HepG2 (cell line): ENCODE measurements around the gene TTC16. TPM values are rescaled to one million over a fixed set of nuclear protein-coding genes. Genes with fewer than 3 reads are reported as not detected.

Experiments used
- ATAC-seq: fragments of 200-7000 bp; cut with Tn5 transposase; 3 replicates; pipeline ENCODE4 v1.9.1; 2020; ENCODE audit warnings: mild to moderate bottlenecking, moderate library complexity
- BruUV-seq: library from RNA; stranded (reverse); fragments of 400-500 nt; replicated peaks from 2 replicates; lab custom pipeline; 2021; lab: Mats Ljungman, UMichigan
- CTCF ChIA-PET: fragments of 300-600 bp; formaldehyde crosslinking; extraction: SDS; loops from one replicate; lab custom pipeline; 2021; ENCODE audit warnings: low total read pairs, inconsistent platforms, low intra/inter-chr PET ratio; lab: Yijun Ruan, JAX
- POLR2A ChIA-PET: fragments of 350-600 bp; sonication (Branson Sonifier 250); formaldehyde crosslinking; loops from one replicate; lab custom pipeline; 2020; ENCODE audit warnings: antibody characterized with exemption, inconsistent platforms; lab: Yijun Ruan, JAX
- DNase-seq: peaks from one replicate; pipeline ENCODE4 v3.0.0-alpha.2; 2015; ENCODE audit warnings: low spot score
- FAIRE-seq: peaks from 3 replicates; lab custom pipeline; 2011; peaks lifted over from hg19 to GRCh38; lab: Jason Lieb, UNC
- H2AFZ ChIP-seq: one replicate; pipeline ENCODE4 v1.6.1; 2011; ENCODE audit warnings: low read length, inconsistent platforms
- H3K27ac ChIP-seq: fragments of 300-600 bp; 3 replicates; pipeline ENCODE4 v1.8.0; 2011; ENCODE audit warnings: mixed run types, mild to moderate bottlenecking, mixed read lengths, low read length, inconsistent platforms; ENCODE audit not compliant: insufficient read depth; ENCODE audit errors: extremely low read length
- H3K27me3 ChIP-seq, 2 experiments: fragments of 200-600 bp in 1 of 2; 2 replicates in 1 of 2; 3 replicates in 1 of 2; pipeline versions ENCODE4 v1.6.0 to v1.8.0; 2011; ENCODE audit warnings: low read length in 2 of 2, mild to moderate bottlenecking in 2 of 2, moderate library complexity in 2 of 2, inconsistent platforms in 1 of 2; ENCODE audit not compliant: insufficient read depth in 2 of 2, control insufficient read depth in 1 of 2
- H3K36me3 ChIP-seq, 2 experiments: fragments of 200-600 bp in 1 of 2; replicated peaks in 1 of 2; 2 replicates in 1 of 2; 3 replicates in 1 of 2; pipeline versions ENCODE4 v1.5.1 to v1.8.0; 2011; ENCODE audit warnings: low read length in 2 of 2, inconsistent platforms in 1 of 2; ENCODE audit not compliant: insufficient read depth in 2 of 2, control insufficient read depth in 1 of 2
- H3K4me1 ChIP-seq: 2 replicates; pipeline ENCODE4 v1.5.1; 2012; ENCODE audit warnings: low read length, inconsistent platforms; ENCODE audit not compliant: insufficient read depth
- H3K4me2 ChIP-seq: 2 replicates; pipeline ENCODE4 v1.6.0; 2011; ENCODE audit warnings: low read depth, low read length, inconsistent platforms
- H3K4me3 ChIP-seq, 3 experiments: fragments of 200-600 bp in 1 of 3; sonication (generic), shearing (Covaris generic) in 1 of 3; replicated peaks in 1 of 3; 2 replicates each; pipeline ENCODE4 v1.5.1; 2011 to 2016; ENCODE audit warnings: low read length in 3 of 3, inconsistent platforms in 2 of 3, low read depth in 2 of 3, mild to moderate bottlenecking in 2 of 3, control low read depth in 1 of 3, mixed read lengths in 1 of 3; ENCODE audit not compliant: insufficient read depth in 1 of 3
- H3K79me2 ChIP-seq: one replicate; pipeline ENCODE4 v1.6.1; 2011; ENCODE audit warnings: low read length, inconsistent platforms; ENCODE audit not compliant: insufficient read depth
- H3K9ac ChIP-seq: 2 replicates; pipeline ENCODE4 v1.6.0; 2011; ENCODE audit warnings: mild to moderate bottlenecking, low read depth, low read length, inconsistent platforms; ENCODE audit not compliant: insufficient read depth
- H3K9me3 ChIP-seq: 2 replicates; pipeline ENCODE4 v1.5.1; 2012; ENCODE audit warnings: mild to moderate bottlenecking, low read length
- H4K20me1 ChIP-seq: 2 replicates; pipeline ENCODE4 v1.6.0; 2011; ENCODE audit warnings: inconsistent platforms, mild to moderate bottlenecking, low read length, moderate library complexity; ENCODE audit not compliant: insufficient read depth
- ARNT ChIP-seq: fragments of 450-650 bp; IDR thresholded peaks from 2 replicates; pipeline ENCODE4 v1.6.1; 2017
- CBX2 ChIP-seq, 2 experiments: fragments of 200-600 bp in 1 of 2; sonication (generic); formaldehyde crosslinking in 1 of 2; IDR thresholded peaks; 2 replicates each; pipeline versions ENCODE4 v1.7.0 to v1.8.1; 2018 to 2022; ENCODE audit warnings: low read depth in 2 of 2, low read length in 1 of 2, mild to moderate bottlenecking in 1 of 2, missing genetic modification reagents in 1 of 2
- CENPBD1 ChIP-seq: sonication (generic); formaldehyde crosslinking; IDR thresholded peaks from 2 replicates; pipeline ENCODE4 v1.8.0; 2022; ENCODE audit warnings: missing genetic modification reagents, low read depth, mild to moderate bottlenecking, borderline replicate concordance
- DMTF1 ChIP-seq: sonication (generic); formaldehyde crosslinking; IDR thresholded peaks from 2 replicates; pipeline ENCODE4 v1.4.0; 2020; ENCODE audit warnings: mild to moderate bottlenecking, missing genetic modification reagents
- E2F5 ChIP-seq: sonication (generic); formaldehyde crosslinking; conservative IDR thresholded peaks from 2 replicates; pipeline ENCODE4 v1.4.0; 2020; ENCODE audit warnings: missing genetic modification reagents
- ESRRA ChIP-seq: sonication (generic); formaldehyde crosslinking; IDR thresholded peaks from 2 replicates; pipeline ENCODE4 v1.5.1; 2020; ENCODE audit warnings: mild to moderate bottlenecking, low read depth, missing genetic modification reagents
- FOSL1 ChIP-seq: sonication (generic); formaldehyde crosslinking; IDR thresholded peaks from 2 replicates; pipeline ENCODE4 v1.9.0; 2021; ENCODE audit warnings: missing genetic modification reagents, borderline replicate concordance
- FOXM1 ChIP-seq: sonication (generic); formaldehyde crosslinking; IDR thresholded peaks from 2 replicates; pipeline ENCODE4 v1.5.0; 2020; ENCODE audit warnings: missing genetic modification reagents
- GABPA ChIP-seq, 2 experiments: IDR thresholded peaks; 2 replicates each; pipeline ENCODE4 v1.6.1; 2011 to 2016; ENCODE audit warnings: low read depth in 2 of 2, low read length in 1 of 2, missing biosample characterization in 1 of 2, missing genetic modification characterization in 1 of 2
- HNF4G ChIP-seq, 2 experiments: sonication (generic) in 1 of 2; formaldehyde crosslinking in 1 of 2; IDR thresholded peaks; 2 replicates each; pipeline versions ENCODE4 v1.4.0 to v1.6.1; 2011 to 2020; ENCODE audit warnings: borderline replicate concordance in 2 of 2, low read depth in 2 of 2, mild to moderate bottlenecking in 2 of 2, low read length in 1 of 2, missing genetic modification reagents in 1 of 2, moderate library complexity in 1 of 2
- MED1 ChIP-seq: sonication (generic); formaldehyde crosslinking; IDR thresholded peaks from 2 replicates; pipeline ENCODE4 v1.4.0; 2020; ENCODE audit warnings: missing genetic modification reagents
- MTA1 ChIP-seq: sonication (generic); formaldehyde crosslinking; IDR thresholded peaks from 2 replicates; pipeline ENCODE4 v1.4.0; 2020; ENCODE audit warnings: missing genetic modification reagents, mild to moderate bottlenecking, borderline replicate concordance
- NONO ChIP-seq, 2 experiments: fragments of 450-650 bp in 1 of 2; sonication (generic) in 1 of 2; formaldehyde crosslinking in 1 of 2; IDR thresholded peaks in 1 of 2; conservative IDR thresholded peaks in 1 of 2; 2 replicates each; pipeline versions ENCODE4 v1.6.1 to v1.8.0; 2017 to 2022; ENCODE audit warnings: mild to moderate bottlenecking in 1 of 2, missing genetic modification reagents in 1 of 2, moderate library complexity in 1 of 2
- NR3C1 ChIP-seq: sonication (generic); formaldehyde crosslinking; IDR thresholded peaks from 2 replicates; pipeline ENCODE4 v1.4.0; 2020; ENCODE audit warnings: missing genetic modification reagents
- RARG ChIP-seq: sonication (generic); formaldehyde crosslinking; IDR thresholded peaks from 2 replicates; pipeline ENCODE4 v1.4.0; 2020; ENCODE audit warnings: low read depth, mild to moderate bottlenecking, missing genetic modification reagents
- RELA ChIP-seq: sonication (generic); formaldehyde crosslinking; IDR thresholded peaks from 2 replicates; pipeline ENCODE4 v1.4.0; 2020; ENCODE audit warnings: missing genetic modification reagents
- SP2 ChIP-seq: sonication (generic); formaldehyde crosslinking; IDR thresholded peaks from 2 replicates; pipeline ENCODE4 v1.5.1; 2020; ENCODE audit warnings: mild to moderate bottlenecking, missing genetic modification reagents
- U2AF1 ChIP-seq: fragments of 200-400 bp; formaldehyde crosslinking; optimal IDR thresholded peaks from 2 replicates; pipeline ENCODE3; 2017; ENCODE audit warnings: mild to moderate bottlenecking, low read depth, low read length
- ZNF572 ChIP-seq: sonication (generic); formaldehyde crosslinking; IDR thresholded peaks from 2 replicates; pipeline ENCODE4 v1.5.1; 2020; ENCODE audit warnings: mild to moderate bottlenecking, missing genetic modification reagents
- ZNF605 ChIP-seq: sonication (generic); formaldehyde crosslinking; IDR thresholded peaks from 2 replicates; pipeline ENCODE4 v1.8.0; 2022; ENCODE audit warnings: mild to moderate bottlenecking, missing genetic modification reagents
- ZNF83 ChIP-seq: sonication (generic); formaldehyde crosslinking; IDR thresholded peaks from 2 replicates; pipeline ENCODE4 v1.4.0; 2020; ENCODE audit warnings: missing genetic modification reagents, mild to moderate bottlenecking, borderline replicate concordance
- WGBS: methylation state at CpG from one replicate; pipeline ENCODE4 v1.1.6; 2017; ENCODE audit warnings: low lambda C conversion rate; 5-methylcytosine and 5-hydroxymethylcytosine counted together
- in situ Hi-C: cut with HindIII; loops from 2 replicates; pipeline ENCODE4 v1.10.0; 2017; ENCODE audit warnings: low pct_unique_long_range_greater_than_20kb; ENCODE audit not compliant: extremely low pct_ligation_motif_present
- intact Hi-C: fragments of 100-400 bp; cut with micrococcal nuclease; formaldehyde crosslinking; loops from one replicate; pipeline ENCODE4 v1.10.0; 2022; ENCODE audit not compliant: unreplicated experiment
- polyA plus RNA-seq, 8 experiments: library from polyadenylated mRNA; depleted of rRNA in 3 of 8; stranded (reverse) in 7 of 8; unstranded in 1 of 8; fragments of >200 nt; fragmentation: Illumina TruSeq in 4 of 8; extraction: Trizol in 4 of 8; gene quantifications; 2 replicates each; pipeline versions ENCODE4 v1.2.1 to v1.2.3, GENCODE V29; 2011 to 2016; ENCODE audit warnings: low read depth in 4 of 8, missing spikeins in 1 of 8, mixed read lengths in 1 of 8; ENCODE audit not compliant: insufficient read depth in 1 of 8
- total RNA-seq, 5 experiments: library from RNA; depleted of rRNA; stranded (reverse); fragments of >200 nt; fragmentation: Illumina TruSeq; extraction: Trizol; gene quantifications; 2 replicates each; pipeline ENCODE4 v1.2.3, GENCODE V29; 2016; ENCODE audit warnings: low read depth in 1 of 5

The TTC16 gene
- total and polyA plus RNA-seq, 2 of the 13 experiments (the other 11 are each of a cell fraction or from before 2014, with no cell fraction given): not detected

GRCh38 chr9:127716412-127716811 is 533 bp downstream of the TTC16 start:
- in situ Hi-C loops: no loop called here
- Histone ChIP-seq H2AFZ (no peak overlapping the region), H3K27ac (peak overlapping the region; percentile 19), H3K27me3 (peaks cover 0 to 6% of the 10 kb centered on the region in 2 experiments; a peak in 2 of 5 replicates), H3K9ac (peak overlapping the region; percentile 55), H3K79me2 (no peaks in the 10 kb centered on the region), H3K9me3 (no peaks in the 10 kb centered on the region), H3K36me3 (no peaks in the 10 kb centered on the region), H4K20me1 (no peaks in the 10 kb centered on the region; the same call in 1 of the 2 replicates), H3K4me1 (peaks cover 31% of the 10 kb centered on the region), H3K4me2 (peak overlapping the region; percentile 97), H3K4me3 (peak overlapping the region; percentile 77 to 90 (median 82); a peak in 5 of 6 replicates)
- WGBS: 9% methylated on average over 5 of the region's 9 CpGs
- peak; percentile 41 for ATAC-seq
- intact Hi-C loops: no loop called here
- BruUV-seq: no TSS peak
- POLR2A ChIA-PET: interaction anchor here (1.0 to 2.4 kb wide), 4 partner anchors 8 to 108 kb away, joined by 4 to 11 read pairs (median 6); partner anchors contain the start of genes CFAP157 and TOR2A
- CTCF ChIA-PET: no interaction called here
- DNase-seq: peak; percentile 34
- FAIRE-seq: no peak
- TF ChIP-seq GABPA (IDR thresholded peaks at IDR 0.05; ENCODE audit: low read depth, low read length) (peak; percentile 28; the same call in 1 of the 2 replicates), GABPA (CRISPR knock-in tag; IDR thresholded peaks at IDR 0.05; ENCODE audit: low read depth) (peak; percentile 74; the same call in 1 of the 2 replicates), HNF4G (IDR thresholded peaks at IDR 0.05; ENCODE audit: borderline replicate concordance, low read depth, low read length) (0 out of 2 replicates have a peak, but pooled peaks have one; percentile 31), HNF4G (CRISPR knock-in tag; IDR thresholded peaks at IDR 0.05; ENCODE audit: borderline replicate concordance, low read depth) (no peak), NONO (IDR thresholded peaks at IDR 0.05) (no peak), NONO (CRISPR knock-in tag; conservative IDR thresholded peaks at IDR 0.05) (0 out of 2 replicates have a peak, but pooled peaks have one; percentile 31), FOSL1 (CRISPR knock-in tag) (no peak), ESRRA (0 out of 2 replicates have a peak, but pooled peaks have one; percentile 42), CENPBD1 (CRISPR knock-in tag) (no peak), CBX2 (IDR thresholded peaks at IDR 0.05; ENCODE audit: low read depth, low read length) (no peak), CBX2 (CRISPR knock-in tag; IDR thresholded peaks at IDR 0.05; ENCODE audit: low read depth) (no peak), RELA (no peak), FOXM1 (CRISPR knock-in tag) (no peak), U2AF1 (no peak), ZNF605 (no peak), MED1 (CRISPR knock-in tag) (no peak), RARG (CRISPR knock-in tag) (no peak), NR3C1 (CRISPR knock-in tag) (no peak), MTA1 (0 out of 2 replicates have a peak, but pooled peaks have one; percentile 42), E2F5 (CRISPR knock-in tag) (no peak), ZNF83 (CRISPR knock-in tag) (no peak), ARNT (no peak), DMTF1 (CRISPR knock-in tag) (no peak), ZNF572 (no peak), SP2 (no peak)
